Measurements from ENCODE around the gene TAS1R2.

Gene TAS1R2

GRCh38 chr1:18819203-18819602 is 40.3 kb downstream of the TAS1R2 start:
- DNase-seq: no peak

DNA sequence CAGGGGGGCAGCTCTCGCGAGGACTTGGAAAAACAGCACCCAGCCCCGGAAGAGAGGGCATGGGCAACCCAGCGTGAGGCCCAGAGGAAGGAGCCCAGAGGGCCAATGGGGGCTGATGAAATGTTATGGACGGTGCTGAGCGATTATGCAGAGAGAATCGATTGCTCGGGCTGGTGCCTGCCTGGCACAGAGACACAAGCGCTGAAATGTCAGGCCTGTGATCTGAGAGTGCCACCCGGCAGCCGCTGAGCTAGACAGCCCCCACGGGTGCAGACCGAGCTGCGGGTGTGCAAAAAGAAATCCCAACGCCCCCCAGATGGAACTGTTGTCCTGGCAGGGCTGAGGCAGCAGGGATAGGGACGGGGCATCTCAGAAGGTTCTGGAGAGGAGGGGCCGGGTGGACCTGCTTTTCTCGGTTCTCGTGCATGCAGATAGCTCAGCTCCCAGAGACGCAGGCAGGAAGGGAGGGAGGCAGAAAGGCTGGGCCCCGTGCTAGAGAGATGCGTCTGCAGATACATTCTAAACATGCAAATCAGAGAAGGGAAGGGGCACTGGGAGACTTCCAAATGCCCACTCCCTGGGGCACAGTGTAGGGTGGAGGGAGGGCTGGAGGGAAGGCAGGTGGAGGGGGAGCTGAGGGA is 41.5 kb downstream of the TAS1R2 start:
- no peak for DNase-seq

- no peak for DNase-seq
Measured at GRCh38 chr1:18817316-18817715, 42.1 kb downstream of the TAS1R2 start.

GRCh38 chr1:18816808-18817207 is 42.7 kb downstream of the TAS1R2 start:
- no peak for DNase-seq

GRCh38 chr1:18814874-18815531 is 44.5 kb downstream of the TAS1R2 start:
- DNase-seq: no peak

- peak in 1 of 2 experiments; percentile 20 for DNase-seq
Measured at GRCh38 chr1:18814425-18814824, 45.0 kb downstream of the TAS1R2 start.

- no peak for DNase-seq
Measured at GRCh38 chr1:18812453-18812939, 47.0 kb downstream of the TAS1R2 start.

- DNase-seq: no peak
Measured at GRCh38 chr1:18811733-18812452, 47.6 kb downstream of the TAS1R2 start.

DNA sequence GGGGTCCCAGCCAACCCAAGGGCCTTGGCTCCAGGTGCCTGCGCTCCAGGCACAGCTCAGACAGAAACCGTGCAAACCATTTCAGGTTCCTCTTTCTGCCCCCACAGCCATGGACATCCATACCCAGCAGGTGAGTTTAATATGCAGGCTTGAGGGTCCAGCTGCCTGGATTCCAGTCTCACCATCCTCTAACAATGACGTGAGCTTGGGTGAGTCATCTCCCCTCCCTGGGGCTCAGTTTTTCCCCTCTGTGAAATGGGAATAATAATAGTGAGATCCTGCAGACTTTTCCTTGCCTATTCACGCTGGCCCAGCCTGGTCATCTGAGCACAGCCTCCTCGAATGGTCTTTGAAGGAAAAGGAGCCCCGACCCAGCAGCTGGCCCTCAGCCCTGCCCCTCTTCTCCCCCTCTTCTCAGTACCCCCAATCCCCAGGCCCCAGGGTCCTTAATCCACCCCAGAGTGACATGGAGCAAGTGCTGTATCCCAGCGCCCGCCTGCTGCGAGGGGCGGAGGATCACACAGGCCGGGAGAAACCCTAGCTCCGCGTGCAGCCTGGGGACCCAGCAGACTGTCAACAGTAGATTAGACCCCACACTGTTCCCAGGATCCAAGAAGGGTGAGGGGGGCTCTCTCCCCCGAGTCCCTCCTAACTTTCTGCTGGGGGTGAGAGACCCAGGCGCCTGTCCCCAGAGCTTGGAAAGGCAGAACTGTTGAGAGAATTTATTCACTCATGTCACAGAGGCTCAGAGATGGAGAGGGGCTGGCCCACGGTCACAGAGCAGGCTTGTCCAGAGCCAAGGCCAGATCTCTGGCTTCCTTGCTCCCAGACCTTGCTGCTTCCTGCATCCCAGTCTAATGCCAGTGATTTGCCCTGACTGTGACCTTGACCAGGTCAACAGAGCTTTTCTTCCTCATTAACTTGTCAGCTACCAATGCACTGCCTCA is 49.2 kb downstream of the TAS1R2 start:
- DNase-seq: no peak

- no peak for DNase-seq
Measured at GRCh38 chr1:18808550-18808949, 50.9 kb downstream of the TAS1R2 start.

DNA sequence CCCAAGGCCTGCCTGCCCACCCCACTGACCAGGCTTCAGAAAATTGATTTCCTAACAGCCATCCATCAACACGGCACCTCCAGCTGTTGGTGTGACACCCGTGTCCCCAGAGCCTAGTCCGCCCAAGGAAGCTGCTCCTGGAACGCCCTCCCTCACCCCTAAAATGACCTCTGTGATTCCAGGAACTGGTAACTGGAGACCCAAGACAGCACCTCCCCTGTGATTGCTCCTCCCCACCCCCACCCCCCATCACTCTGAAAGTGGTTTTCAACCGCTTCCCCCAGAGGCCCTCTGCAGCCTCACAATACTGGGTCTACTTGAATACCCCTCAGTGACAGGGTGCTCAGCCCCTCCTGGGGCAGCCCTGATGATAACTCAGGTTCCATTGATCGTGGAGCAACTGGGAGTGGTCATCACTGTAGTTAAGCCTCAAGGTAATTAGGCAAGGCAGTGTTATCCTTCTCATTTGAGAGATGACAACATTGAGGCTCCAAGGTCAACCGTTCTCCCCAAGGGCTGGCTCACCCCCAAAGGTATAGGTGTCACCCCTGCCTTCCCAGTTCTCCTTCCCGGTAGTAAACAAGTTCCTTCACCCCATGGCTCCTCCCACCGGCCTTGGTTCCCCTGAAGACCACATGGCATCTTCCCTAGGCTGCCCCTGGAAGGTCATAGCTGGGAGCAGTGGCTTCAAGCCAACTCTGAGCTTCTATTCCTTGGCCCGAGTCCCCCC is 52.0 kb downstream of the TAS1R2 start:
- no peak for DNase-seq

DNA sequence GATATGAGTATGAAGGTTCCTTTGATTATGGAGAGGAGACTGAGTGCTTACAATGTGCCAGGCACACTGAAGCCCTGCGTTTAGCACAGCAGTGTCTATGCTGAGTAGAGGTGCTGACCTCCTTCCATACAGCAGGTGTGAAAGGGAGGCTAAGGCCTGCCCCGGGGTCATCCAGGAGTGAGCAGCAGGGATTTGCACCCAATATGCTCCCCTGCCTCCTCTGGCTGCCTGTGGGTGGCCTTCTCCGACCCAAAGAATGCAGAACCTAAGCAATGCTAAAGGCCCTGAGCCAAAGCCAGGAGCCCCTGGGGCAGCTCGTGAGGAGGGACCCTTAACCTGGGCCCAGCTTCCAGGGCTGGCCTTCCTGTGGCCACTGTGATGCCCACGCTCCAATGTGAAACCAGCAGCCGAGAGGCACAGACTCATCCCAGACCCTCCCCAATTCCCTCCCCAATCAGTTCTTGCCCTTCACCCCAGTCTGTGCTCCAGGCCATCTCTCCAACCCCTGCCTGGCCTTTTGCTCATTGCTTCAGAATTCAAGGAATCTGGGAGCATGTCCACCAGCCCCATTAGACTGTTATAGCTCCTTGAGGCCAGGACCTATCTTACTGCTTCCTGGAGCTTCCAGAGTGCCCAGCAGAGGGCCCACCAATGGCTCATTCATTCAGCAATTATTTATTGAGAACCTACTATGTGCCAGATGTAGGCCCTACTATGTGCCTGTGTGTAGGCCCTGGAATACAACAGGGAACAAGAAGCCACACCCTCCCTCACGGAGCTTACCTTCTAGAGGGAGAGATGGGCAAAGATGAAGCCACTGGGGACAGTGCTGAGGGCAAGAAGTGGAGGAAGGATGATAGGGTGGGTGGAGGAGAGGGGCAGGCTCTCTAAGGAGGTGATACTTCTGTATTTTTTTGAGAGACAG is 53.3 kb downstream of the TAS1R2 start:
- DNase-seq: no peak

DNA sequence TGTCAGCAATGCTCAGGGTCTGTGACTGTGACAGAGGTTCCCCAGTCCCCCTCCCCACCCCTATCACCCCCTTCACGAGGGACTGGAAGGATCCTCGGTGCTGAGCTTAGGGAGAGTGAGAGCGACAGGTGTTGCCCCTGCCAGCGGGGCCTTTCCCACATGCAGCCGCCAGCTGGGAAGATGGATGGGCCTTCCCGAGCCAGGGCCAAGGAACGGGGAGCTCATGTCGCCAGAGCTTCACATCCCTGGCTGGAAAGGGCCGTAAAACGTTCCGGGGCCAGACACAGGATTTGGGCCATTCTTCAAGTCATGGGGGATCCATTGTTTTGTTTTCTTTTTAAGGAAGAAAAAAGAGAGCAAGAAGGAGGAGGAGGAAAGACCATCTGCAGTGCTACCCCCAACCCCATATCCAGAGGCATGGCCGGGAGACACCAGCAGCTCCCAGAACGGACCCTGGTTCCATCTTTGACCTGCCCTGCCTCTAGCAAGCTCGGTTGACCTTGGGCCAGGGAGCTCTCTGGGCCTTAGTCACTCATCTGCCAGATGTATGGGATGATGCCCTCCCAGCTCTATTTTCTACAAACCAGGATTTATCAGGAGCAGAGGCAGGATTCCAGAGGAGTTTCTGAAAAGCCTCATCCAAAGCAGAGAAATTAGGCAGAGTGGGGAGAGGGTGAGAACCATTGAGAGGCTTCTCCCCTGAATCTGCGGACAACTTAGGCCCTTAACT is 54.1 kb downstream of the TAS1R2 start:
- DNase-seq: peak; percentile 42 to 73

DNA sequence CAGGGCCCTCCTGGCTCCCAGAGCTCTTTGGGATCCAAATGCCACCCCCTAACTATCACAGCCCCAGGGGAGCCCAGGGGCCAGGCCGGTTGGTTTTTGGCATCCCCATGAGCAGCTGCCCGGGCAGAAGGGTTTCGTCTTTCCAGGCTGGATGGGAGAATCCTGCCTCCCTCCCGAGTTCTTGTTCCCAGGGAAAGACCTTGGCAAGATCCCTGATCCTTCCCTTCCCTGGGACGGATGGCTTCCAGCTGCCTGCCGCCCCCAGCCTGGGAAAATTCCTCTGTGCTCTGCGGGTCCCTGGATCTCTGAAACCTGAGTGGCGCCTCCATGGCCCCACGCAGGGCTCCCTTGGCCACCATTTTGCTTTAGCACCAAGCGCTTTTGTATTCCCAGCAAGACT is 55.6 kb downstream of the TAS1R2 start:
- no peak for DNase-seq

DNA sequence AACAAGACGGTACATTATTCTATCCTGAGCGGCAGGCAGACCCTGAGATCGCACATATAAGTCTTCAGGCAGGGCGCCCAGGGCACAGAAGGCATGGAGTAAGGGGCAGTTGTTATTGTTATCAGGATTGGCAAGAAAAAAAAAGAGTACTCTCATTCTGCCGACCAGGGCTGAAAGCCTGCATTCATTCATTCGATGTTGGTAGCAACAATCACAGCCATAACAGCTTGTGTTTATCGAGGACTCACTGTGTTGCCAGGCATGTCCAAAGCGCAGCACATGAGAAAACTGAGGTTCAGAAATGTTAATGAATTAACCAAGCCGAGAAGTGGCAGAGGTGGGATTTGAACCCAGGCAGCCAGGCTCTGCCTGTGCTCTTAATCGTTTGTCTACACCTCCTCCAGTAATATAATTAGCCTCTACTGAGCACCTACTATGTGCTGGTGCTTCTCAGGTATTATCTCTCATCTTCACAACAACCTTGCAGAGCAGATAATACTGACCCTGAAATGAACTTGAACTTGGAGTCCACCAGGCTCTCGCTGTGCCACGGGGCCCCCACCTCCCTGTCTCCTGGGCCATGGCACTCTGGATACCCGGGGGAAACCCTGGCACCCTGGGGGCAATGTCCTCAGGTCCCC is 56.2 kb downstream of the TAS1R2 start:
- DNase-seq: no peak

- no peak for DNase-seq
Measured at GRCh38 chr1:18802231-18802630, 57.2 kb downstream of the TAS1R2 start.

DNA sequence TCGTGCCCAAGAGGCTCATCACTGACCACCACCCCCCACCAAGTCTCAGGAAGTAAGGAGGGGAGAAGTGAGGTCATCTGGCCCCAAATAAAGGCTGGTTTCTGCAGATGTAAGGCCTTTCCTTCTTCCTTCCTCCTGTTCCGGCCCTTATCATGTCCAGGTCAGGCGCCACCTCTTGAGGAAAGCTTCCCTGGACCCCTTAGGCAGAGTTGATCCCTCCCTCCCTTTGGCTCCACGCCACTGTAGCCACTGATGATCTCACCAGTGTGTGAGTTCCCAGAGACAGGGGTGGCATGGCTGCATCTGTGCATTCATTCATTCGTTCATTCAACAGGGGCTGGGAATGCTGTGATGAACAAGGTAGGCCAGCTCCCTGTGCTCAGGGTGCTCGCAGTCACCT is 59.2 kb downstream of the TAS1R2 start:
- DNase-seq: no peak

DNA sequence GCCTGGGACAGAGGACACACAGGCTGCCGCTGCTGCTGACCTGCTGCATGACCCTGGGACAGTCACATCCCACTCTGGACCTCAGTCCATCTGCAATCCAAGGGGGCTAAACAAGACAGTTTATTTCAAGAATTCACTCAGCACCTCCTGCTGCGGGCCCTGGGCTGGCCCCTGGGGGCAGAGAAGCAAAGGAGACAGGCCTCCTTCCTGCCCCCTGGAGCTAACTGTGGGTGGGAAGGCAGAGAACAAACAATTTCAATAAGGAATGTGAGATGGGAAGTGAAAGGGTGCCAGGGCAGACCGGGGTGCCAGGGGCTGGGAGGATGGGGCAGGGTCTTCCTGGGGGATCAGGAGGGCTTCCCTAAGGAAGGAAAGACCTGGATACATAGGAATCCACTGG is 60.0 kb downstream of the TAS1R2 start:
- no peak for DNase-seq

- no peak for DNase-seq
Measured at GRCh38 chr1:18798946-18799345, 60.5 kb downstream of the TAS1R2 start.

DNA sequence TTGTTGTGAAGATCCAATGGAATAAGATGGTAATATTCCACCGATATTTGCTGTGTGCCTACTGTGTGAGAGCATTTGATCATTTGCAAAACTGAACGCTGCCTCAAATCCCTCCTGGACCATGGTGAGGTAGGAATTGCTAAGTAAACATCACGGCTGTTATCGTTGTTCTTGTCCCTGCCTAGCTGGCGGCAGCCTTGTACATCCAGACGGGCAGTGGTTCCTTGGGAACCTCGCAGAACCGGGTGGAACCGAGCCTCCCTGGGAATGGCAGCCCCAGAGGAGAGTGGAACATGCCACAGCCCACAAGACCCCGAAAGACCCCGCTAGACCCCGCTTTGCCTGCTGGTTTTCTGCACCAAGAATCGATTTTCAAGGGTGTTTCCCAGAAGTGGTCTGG is 60.9 kb downstream of the TAS1R2 start:
- DNase-seq: no peak

Data from NCI-H524 (cell line).